ENCODE data around the gene EPB41L4A. TPM values are rescaled to one million over a fixed set of nuclear protein-coding genes. Genes with fewer than 3 reads are reported as not detected.
"Not testable (repeated sequence)": the region's sequence is repeated elsewhere in the genome, so short reads cannot be mapped to it uniquely, and the experiment has no call there.

EPB41L4A gene
- total RNA-seq: 20.5 TPM
- long read RNA-seq, full-length matches to known transcripts: 5 of 28 reads
- long read RNA-seq, partial matches to known transcripts: 5 of 28 reads
- long read RNA-seq, other reads (novel, unspliced or antisense): 18 of 28 reads

GRCh38 chr5:112419164-112419985, at the start of gene EPB41L4A:
Gene EPB41L4A (minus strand): TSS chr5:112419277. CDS start chr5:112419039, 238 bp downstream.
- DNase-seq (peak; percentile 82), ATAC-seq (ENCODE audit: poor library complexity) (peak; percentile 88)

GRCh38 chr5:112467485-112467884, 48.4 kb upstream of the EPB41L4A start:
- DNase-seq (no peak), ATAC-seq (ENCODE audit: poor library complexity) (no peak)
- intact Hi-C loops (cut with DNase I): no loop called here

More at GRCh38 chr5:112419164-112419985, at the start of gene EPB41L4A:
- intact Hi-C loops (cut with DNase I): no loop called here

GRCh38 chr5:112466261-112466660, 47.2 kb upstream of the EPB41L4A start:
- intact Hi-C loops (cut with DNase I); ATAC-seq (ENCODE audit: poor library complexity); DNase-seq: not testable (repeated sequence)

GRCh38 chr5:112447187-112447760, 28.2 kb upstream of the EPB41L4A start:
- ATAC-seq (ENCODE audit: poor library complexity); intact Hi-C loops (cut with DNase I); DNase-seq: not testable (repeated sequence)

GRCh38 chr5:112445626-112446350, 26.7 kb upstream of the EPB41L4A start:
- intact Hi-C loops (cut with DNase I): no loop called here
- ATAC-seq (ENCODE audit: poor library complexity) (no peak), DNase-seq (no peak)

GRCh38 chr5:112443932-112444331, 24.9 kb upstream of the EPB41L4A start:
- intact Hi-C loops (cut with DNase I); ATAC-seq (ENCODE audit: poor library complexity): not testable (repeated sequence)

GRCh38 chr5:112440031-112440430, 21.0 kb upstream of the EPB41L4A start:
- intact Hi-C loops (cut with DNase I): no loop called here
- DNase-seq: no peak
- no peak for ATAC-seq (ENCODE audit: poor library complexity)

More at GRCh38 chr5:112443932-112444331, 24.9 kb upstream of the EPB41L4A start:
- not testable (repeated sequence) for DNase-seq

GRCh38 chr5:112436144-112436543, 17.1 kb upstream of the EPB41L4A start:
- ATAC-seq (ENCODE audit: poor library complexity) (no peak), DNase-seq (no peak)
- intact Hi-C loops (cut with DNase I): no loop called here

GRCh38 chr5:112434641-112435040, 15.6 kb upstream of the EPB41L4A start:
- intact Hi-C loops (cut with DNase I): no loop called here
- DNase-seq (no peak), ATAC-seq (ENCODE audit: poor library complexity) (no peak)

- ATAC-seq (ENCODE audit: poor library complexity); DNase-seq; intact Hi-C loops (cut with DNase I): not testable (repeated sequence)
These were observed 7.1 kb upstream of the EPB41L4A start for GRCh38 chr5:112426202-112426601.

GRCh38 chr5:112419986-112420864, 1.1 kb upstream of the EPB41L4A start:
- ATAC-seq (ENCODE audit: poor library complexity) (peak; percentile 93), DNase-seq (peak; percentile 90)
- intact Hi-C loops (cut with DNase I): loop anchor here (5.0 kb wide), 1 partner anchor 243 kb away; no protein-coding TSS in a partner anchor

GRCh38 chr5:112418659-112419163, 366 bp downstream of the EPB41L4A start:
- ATAC-seq (ENCODE audit: poor library complexity): peak; percentile 14
- DNase-seq: no peak
- intact Hi-C loops (cut with DNase I): no loop called here

GRCh38 chr5:112417931-112418658, 982 bp downstream of the EPB41L4A start:
- ATAC-seq (ENCODE audit: poor library complexity) (no peak), DNase-seq (peak; percentile 76)
- intact Hi-C loops (cut with DNase I): loop anchor here (2.0 kb wide), 1 partner anchor 213 kb away; no protein-coding TSS in a partner anchor

GRCh38 chr5:112415552-112415951, 3.5 kb downstream of the EPB41L4A start:
- ATAC-seq (ENCODE audit: poor library complexity) (no peak), DNase-seq (no peak)
- intact Hi-C loops (cut with DNase I): no loop called here

GRCh38 chr5:112413611-112414010, 5.5 kb downstream of the EPB41L4A start:
- no peak for ATAC-seq (ENCODE audit: poor library complexity)
- intact Hi-C loops (cut with DNase I): no loop called here

GRCh38 chr5:112412346-112412745, 6.7 kb downstream of the EPB41L4A start:
- ATAC-seq (ENCODE audit: poor library complexity): no peak
- intact Hi-C loops (cut with DNase I): no loop called here
- no peak for DNase-seq

More at GRCh38 chr5:112413611-112414010, 5.5 kb downstream of the EPB41L4A start:
- no peak for DNase-seq

GRCh38 chr5:112411903-112412302, 7.2 kb downstream of the EPB41L4A start:
- no peak for DNase-seq
- peak; percentile 32 for ATAC-seq (ENCODE audit: poor library complexity)
- intact Hi-C loops (cut with DNase I): no loop called here

All from Right ventricle myocardium superior (tissue), 1 donor.